HS-5 (cell line): Measurements from ENCODE around the gene SRPRA.
A peak's percentile ranks its signal among the peaks of the same experiment; 100 is the strongest.
"Not testable (repeated sequence)": the region's sequence is repeated elsewhere in the genome, so short reads cannot be mapped to it uniquely, and the experiment has no call there.

Source experiments
- DNase-seq: peaks from one replicate; pipeline ENCODE4 v3.0.0-alpha.2; 2012; ENCODE audit warnings: low read depth

The SRPRA gene

GRCh38 chr11:126268708-126269579 lies at the start of gene SRPRA, which contains the start of gene FOXRED1:
Gene SRPRA (minus strand): TSS chr11:126268895. CDS start chr11:126268804, 91 bp downstream.
Gene FOXRED1 (plus strand): TSS chr11:126269154. CDS start chr11:126269207, 53 bp downstream.
- DNase-seq, result peak; percentile 88

GRCh38 chr11:126317756-126318573 lies 49.3 kb upstream of the SRPRA start:
- no peak for DNase-seq

GRCh38 chr11:126317432-126317755 lies 48.7 kb upstream of the SRPRA start:
- DNase-seq, result no peak

- DNase-seq, result no peak
These were observed 45.1 kb upstream of the SRPRA start for GRCh38 chr11:126313826-126314225.

GRCh38 chr11:126312961-126313360 lies 44.3 kb upstream of the SRPRA start:
- no peak for DNase-seq

GRCh38 chr11:126311401-126312291 lies 43.0 kb upstream of the SRPRA start:
- DNase-seq, result no peak

- no peak for DNase-seq
These were observed 42.3 kb upstream of the SRPRA start for GRCh38 chr11:126310992-126311310.

- no peak for DNase-seq
These were observed 41.7 kb upstream of the SRPRA start for GRCh38 chr11:126310200-126310991.

GRCh38 chr11:126308771-126309170 lies 40.1 kb upstream of the SRPRA start:
- DNase-seq, result not testable (repeated sequence)

- no peak for DNase-seq
These were observed 39.6 kb upstream of the SRPRA start for GRCh38 chr11:126308271-126308671.

- no peak for DNase-seq
These were observed 39.0 kb upstream of the SRPRA start for GRCh38 chr11:126307706-126308105.

GRCh38 chr11:126305699-126306098 lies 37.0 kb upstream of the SRPRA start:
- DNase-seq, result no peak

- DNase-seq, result no peak
These were observed 35.9 kb upstream of the SRPRA start for GRCh38 chr11:126304457-126305075.

GRCh38 chr11:126303623-126304456 lies 35.1 kb upstream of the SRPRA start, which contains the start of gene DCPS:
Gene DCPS (plus strand): TSS chr11:126304060. CDS start chr11:126304081, 21 bp downstream.
- peak; percentile 79 for DNase-seq

GRCh38 chr11:126297004-126297403 lies 28.3 kb upstream of the SRPRA start:
- no peak for DNase-seq

- DNase-seq, result no peak
These were observed 25.0 kb upstream of the SRPRA start for GRCh38 chr11:126293726-126294125.

- no peak for DNase-seq
These were observed 22.2 kb upstream of the SRPRA start for GRCh38 chr11:126290887-126291286.

GRCh38 chr11:126288237-126288636 lies 19.5 kb upstream of the SRPRA start:
- no peak for DNase-seq

GRCh38 chr11:126284829-126285228 lies 16.1 kb upstream of the SRPRA start:
- peak; percentile 88 for DNase-seq
